Measurements from ENCODE around the gene PRDM16.

The PRDM16 gene

GRCh38 chr1:3112526-3112925 lies 43.5 kb downstream of the PRDM16 start:
- TF ChIP-seq ZNF70 (CRISPR knock-in tag; IDR thresholded peaks at IDR 0.05) (no peak), ARNTL (CRISPR knock-in tag; IDR thresholded peaks at IDR 0.05; ENCODE audit: borderline replicate concordance, low read depth) (no peak), ZNF565 (CRISPR knock-in tag; conservative IDR thresholded peaks at IDR 0.05; ENCODE audit: low read depth) (no peak), ZFP3 (CRISPR knock-in tag; IDR thresholded peaks at IDR 0.05) (no peak), GLIS3 (CRISPR knock-in tag; IDR thresholded peaks at IDR 0.05) (no peak), ESRRG (CRISPR knock-in tag; IDR thresholded peaks at IDR 0.05) (no peak)
- TF ChIP-seq, protein P1, sequence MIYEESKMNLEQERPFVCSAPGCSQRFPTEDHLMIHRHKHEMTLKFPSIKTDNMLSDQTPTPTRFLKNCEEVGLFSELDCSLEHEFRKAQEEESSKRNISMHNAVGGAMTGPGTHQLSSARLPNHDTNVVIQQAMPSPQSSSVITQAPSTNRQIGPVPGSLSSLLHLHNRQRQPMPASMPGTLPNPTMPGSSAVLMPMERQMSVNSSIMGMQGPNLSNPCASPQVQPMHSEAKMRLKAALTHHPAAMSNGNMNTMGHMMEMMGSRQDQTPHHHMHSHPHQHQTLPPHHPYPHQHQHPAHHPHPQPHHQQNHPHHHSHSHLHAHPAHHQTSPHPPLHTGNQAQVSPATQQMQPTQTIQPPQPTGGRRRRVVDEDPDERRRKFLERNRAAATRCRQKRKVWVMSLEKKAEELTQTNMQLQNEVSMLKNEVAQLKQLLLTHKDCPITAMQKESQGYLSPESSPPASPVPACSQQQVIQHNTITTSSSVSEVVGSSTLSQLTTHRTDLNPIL (CRISPR knock-in tag; IDR thresholded peaks at IDR 0.05; ENCODE audit: low read depth): no peak
- ATAC-seq: no peak

DNA sequence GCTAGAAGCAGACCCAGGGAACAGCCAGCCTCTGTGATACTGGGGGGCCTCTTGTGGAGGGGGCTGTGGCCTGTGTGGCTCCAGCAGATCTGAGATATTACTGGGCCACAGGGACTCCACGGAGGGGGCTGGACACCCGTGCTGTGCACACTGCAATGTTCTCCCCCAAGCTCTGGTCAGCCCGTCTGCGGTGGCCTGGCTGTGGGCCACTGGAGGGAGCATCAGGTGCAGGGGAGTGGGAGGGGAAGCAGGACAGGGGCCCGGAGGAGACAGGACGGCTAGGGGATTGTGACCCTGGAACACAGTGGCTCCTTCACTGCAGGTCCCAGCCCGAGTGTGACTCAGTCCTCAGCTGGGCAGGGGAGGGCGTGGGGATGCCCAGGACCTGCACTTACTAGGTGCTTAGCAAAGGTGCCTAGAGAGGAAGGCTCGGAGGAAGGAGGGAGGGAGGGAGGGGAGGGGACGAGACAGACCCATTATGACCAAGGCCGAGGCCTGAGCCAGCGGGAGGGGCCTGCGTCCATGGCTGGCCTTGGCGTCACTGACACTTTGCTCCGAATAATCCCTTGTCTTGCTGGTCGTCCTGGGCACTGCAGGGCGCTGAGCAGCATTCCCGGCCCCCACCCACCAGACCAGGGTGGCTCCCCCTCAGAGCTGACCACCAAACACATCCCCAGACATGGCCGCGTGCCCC lies 44.2 kb downstream of the PRDM16 start:
- TF ChIP-seq OSR1 (CRISPR knock-in tag; IDR thresholded peaks at IDR 0.05) (no peak), ISL1 (CRISPR knock-in tag; IDR thresholded peaks at IDR 0.05) (no peak), ARNTL (CRISPR knock-in tag; IDR thresholded peaks at IDR 0.05; ENCODE audit: borderline replicate concordance, low read depth) (no peak), BACH2 (CRISPR knock-in tag; IDR thresholded peaks at IDR 0.05; ENCODE audit: borderline replicate concordance) (no peak), CSDC2 (CRISPR knock-in tag; IDR thresholded peaks at IDR 0.05) (no peak), TCF4 (CRISPR knock-in tag; IDR thresholded peaks at IDR 0.05; ENCODE audit: borderline replicate concordance) (no peak), ZNF70 (CRISPR knock-in tag; IDR thresholded peaks at IDR 0.05) (no peak), ZNF565 (CRISPR knock-in tag; conservative IDR thresholded peaks at IDR 0.05; ENCODE audit: low read depth) (no peak), ZFP30 (CRISPR knock-in tag; IDR thresholded peaks at IDR 0.05) (no peak), ESRRG (CRISPR knock-in tag; IDR thresholded peaks at IDR 0.05) (no peak)
- TF ChIP-seq, protein P2, sequence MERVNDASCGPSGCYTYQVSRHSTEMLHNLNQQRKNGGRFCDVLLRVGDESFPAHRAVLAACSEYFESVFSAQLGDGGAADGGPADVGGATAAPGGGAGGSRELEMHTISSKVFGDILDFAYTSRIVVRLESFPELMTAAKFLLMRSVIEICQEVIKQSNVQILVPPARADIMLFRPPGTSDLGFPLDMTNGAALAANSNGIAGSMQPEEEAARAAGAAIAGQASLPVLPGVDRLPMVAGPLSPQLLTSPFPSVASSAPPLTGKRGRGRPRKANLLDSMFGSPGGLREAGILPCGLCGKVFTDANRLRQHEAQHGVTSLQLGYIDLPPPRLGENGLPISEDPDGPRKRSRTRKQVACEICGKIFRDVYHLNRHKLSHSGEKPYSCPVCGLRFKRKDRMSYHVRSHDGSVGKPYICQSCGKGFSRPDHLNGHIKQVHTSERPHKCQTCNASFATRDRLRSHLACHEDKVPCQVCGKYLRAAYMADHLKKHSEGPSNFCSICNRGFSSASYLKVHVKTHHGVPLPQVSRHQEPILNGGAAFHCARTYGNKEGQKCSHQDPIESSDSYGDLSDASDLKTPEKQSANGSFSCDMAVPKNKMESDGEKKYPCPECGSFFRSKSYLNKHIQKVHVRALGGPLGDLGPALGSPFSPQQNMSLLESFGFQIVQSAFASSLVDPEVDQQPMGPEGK (CRISPR knock-in tag; IDR thresholded peaks at IDR 0.05; ENCODE audit: borderline replicate concordance): no peak
- TF ChIP-seq, protein P3, sequence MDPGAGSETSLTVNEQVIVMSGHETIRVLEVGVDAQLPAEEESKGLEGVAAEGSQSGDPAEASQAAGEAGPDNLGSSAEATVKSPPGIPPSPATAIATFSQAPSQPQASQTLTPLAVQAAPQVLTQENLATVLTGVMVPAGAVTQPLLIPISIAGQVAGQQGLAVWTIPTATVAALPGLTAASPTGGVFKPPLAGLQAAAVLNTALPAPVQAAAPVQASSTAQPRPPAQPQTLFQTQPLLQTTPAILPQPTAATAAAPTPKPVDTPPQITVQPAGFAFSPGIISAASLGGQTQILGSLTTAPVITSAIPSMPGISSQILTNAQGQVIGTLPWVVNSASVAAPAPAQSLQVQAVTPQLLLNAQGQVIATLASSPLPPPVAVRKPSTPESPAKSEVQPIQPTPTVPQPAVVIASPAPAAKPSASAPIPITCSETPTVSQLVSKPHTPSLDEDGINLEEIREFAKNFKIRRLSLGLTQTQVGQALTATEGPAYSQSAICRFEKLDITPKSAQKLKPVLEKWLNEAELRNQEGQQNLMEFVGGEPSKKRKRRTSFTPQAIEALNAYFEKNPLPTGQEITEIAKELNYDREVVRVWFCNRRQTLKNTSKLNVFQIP (CRISPR knock-in tag; IDR thresholded peaks at IDR 0.05; ENCODE audit: borderline replicate concordance, low read depth): no peak
- ATAC-seq: no peak

DNA sequence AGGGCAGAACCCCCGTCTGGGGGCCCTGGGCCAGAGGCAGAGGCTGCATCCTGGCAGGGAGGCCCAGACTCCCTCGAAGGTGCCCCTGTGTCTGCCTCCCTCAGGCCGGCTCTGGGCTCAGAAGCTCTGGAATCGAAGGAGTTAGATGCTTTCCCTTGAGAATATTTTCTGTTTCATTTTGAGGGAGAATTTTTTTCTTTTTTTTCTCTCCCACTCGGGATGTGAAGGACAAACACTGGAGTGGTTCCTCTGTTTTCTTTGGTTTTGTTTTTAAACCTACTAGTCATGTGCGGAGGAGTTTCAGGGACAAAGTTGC lies 44.7 kb downstream of the PRDM16 start:
- no peak for TF ChIP-seq TSHZ2 (CRISPR knock-in tag; IDR thresholded peaks at IDR 0.05)
- TF ChIP-seq, protein P4, sequence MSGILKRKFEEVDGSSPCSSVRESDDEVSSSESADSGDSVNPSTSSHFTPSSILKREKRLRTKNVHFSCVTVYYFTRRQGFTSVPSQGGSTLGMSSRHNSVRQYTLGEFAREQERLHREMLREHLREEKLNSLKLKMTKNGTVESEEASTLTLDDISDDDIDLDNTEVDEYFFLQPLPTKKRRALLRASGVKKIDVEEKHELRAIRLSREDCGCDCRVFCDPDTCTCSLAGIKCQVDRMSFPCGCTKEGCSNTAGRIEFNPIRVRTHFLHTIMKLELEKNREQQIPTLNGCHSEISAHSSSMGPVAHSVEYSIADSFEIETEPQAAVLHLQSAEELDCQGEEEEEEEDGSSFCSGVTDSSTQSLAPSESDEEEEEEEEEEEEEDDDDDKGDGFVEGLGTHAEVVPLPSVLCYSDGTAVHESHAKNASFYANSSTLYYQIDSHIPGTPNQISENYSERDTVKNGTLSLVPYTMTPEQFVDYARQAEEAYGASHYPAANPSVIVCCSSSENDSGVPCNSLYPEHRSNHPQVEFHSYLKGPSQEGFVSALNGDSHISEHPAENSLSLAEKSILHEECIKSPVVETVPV (CRISPR knock-in tag; IDR thresholded peaks at IDR 0.05): no peak
- TF ChIP-seq, protein P3 (CRISPR knock-in tag; IDR thresholded peaks at IDR 0.05; ENCODE audit: borderline replicate concordance, low read depth): no peak
- no peak for TF ChIP-seq TOX (CRISPR knock-in tag; IDR thresholded peaks at IDR 0.05; ENCODE audit: borderline replicate concordance)
- no peak for TF ChIP-seq ISL1 (CRISPR knock-in tag; IDR thresholded peaks at IDR 0.05)
- no peak for TF ChIP-seq ZNF8 (CRISPR knock-in tag; IDR thresholded peaks at IDR 0.05)
- no peak for TF ChIP-seq ZNF565 (CRISPR knock-in tag; conservative IDR thresholded peaks at IDR 0.05; ENCODE audit: low read depth)
- TF ChIP-seq ZFP3 (CRISPR knock-in tag; IDR thresholded peaks at IDR 0.05): no peak
- no peak for TF ChIP-seq ARNTL (CRISPR knock-in tag; IDR thresholded peaks at IDR 0.05; ENCODE audit: borderline replicate concordance, low read depth)
- TF ChIP-seq RARB (CRISPR knock-in tag; IDR thresholded peaks at IDR 0.05): no peak
- no peak for TF ChIP-seq ZFP30 (CRISPR knock-in tag; IDR thresholded peaks at IDR 0.05)
- TF ChIP-seq PPARA (CRISPR knock-in tag; IDR thresholded peaks at IDR 0.05; ENCODE audit: borderline replicate concordance): no peak
- TF ChIP-seq BACH2 (CRISPR knock-in tag; IDR thresholded peaks at IDR 0.05; ENCODE audit: borderline replicate concordance): no peak
- TF ChIP-seq SNAI2 (CRISPR knock-in tag; IDR thresholded peaks at IDR 0.05): no peak
- TF ChIP-seq, protein P1 (CRISPR knock-in tag; IDR thresholded peaks at IDR 0.05; ENCODE audit: low read depth): no peak
- no peak for TF ChIP-seq CSDC2 (CRISPR knock-in tag; IDR thresholded peaks at IDR 0.05)
- no peak for TF ChIP-seq ZNF70 (CRISPR knock-in tag; IDR thresholded peaks at IDR 0.05)
- no peak for ATAC-seq
